Activated T-cell treated with anti-CD3 and anti-CD28 coated beads for 1 hour (primary cell): ENCODE measurements around the gene TRIM52.
A peak's percentile ranks its signal among the peaks of the same experiment; 100 is the strongest.
"Not testable (repeated sequence)": the region's sequence is repeated elsewhere in the genome, so short reads cannot be mapped to it uniquely, and the experiment has no call there.

Experiments used
- DNase-seq: peaks from one replicate; pipeline ENCODE4 v3.0.0-alpha.2; 2020; ENCODE audit warnings: low read depth

The TRIM52 gene

GRCh38 chr5:181212934-181213333 lies 48.0 kb downstream of the TRIM52 start:
- DNase-seq: no peak

- no peak for DNase-seq
These were observed 48.9 kb downstream of the TRIM52 start for GRCh38 chr5:181212080-181212479.

- DNase-seq: no peak
These were observed 49.7 kb downstream of the TRIM52 start for GRCh38 chr5:181211208-181211607.

- DNase-seq: not testable (repeated sequence)
These were observed 50.2 kb downstream of the TRIM52 start for GRCh38 chr5:181210698-181211097.

DNA sequence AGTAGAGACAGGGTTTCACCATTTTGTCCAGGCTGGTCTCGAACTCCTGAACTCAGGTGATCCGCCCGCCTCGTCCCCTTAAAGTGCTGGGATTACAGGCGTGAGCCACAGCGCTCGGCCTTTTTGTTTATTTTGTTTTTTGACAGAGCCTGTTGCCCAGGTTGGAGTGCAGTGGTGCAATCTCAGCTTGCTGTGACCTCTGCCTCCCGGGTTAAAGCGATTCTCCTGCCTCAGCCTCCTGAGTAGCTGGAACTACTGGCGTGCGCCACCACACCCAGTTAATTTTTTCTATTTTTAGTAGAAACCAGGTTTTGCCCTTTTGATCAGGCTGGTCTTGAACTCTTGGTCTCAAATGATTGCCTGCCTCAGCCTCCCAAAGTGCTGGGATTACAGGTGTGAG lies 50.8 kb downstream of the TRIM52 start:
- not testable (repeated sequence) for DNase-seq

DNA sequence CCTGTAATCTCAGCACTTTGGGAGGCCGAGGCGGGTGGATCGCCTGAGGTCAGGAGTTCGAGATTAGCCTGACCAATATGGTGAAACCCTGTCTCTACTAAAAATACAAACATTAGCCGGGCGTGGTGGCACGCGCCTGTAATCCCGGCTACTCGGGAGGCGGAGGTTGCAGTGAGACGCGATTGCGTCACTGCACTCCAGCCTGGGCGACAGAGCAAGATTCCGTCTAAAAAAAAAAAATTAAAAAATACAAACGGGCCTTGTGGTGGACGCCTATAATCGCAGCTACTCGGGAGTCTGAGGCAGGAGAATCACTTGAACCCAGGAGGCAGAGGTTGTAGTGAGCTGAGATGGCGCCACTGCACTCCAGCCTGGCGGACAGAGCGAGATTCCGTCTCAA lies 51.9 kb downstream of the TRIM52 start:
- DNase-seq: not testable (repeated sequence)

DNA sequence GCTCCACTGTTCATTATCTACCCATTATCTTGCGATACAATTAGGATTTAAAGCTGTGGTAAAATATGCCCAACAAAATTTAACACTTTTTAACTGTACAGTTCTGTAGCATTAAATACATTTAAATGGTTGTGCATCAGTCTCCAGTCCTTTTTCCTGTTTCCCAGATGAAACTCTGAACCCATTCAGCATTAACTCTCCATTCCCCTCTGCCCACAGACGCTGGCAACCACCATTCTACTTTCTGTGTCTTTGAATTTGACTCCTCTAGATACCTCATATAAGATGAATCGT lies 53.0 kb downstream of the TRIM52 start:
- DNase-seq: no peak

- peak; percentile 64 for DNase-seq
These were observed 53.6 kb downstream of the TRIM52 start for GRCh38 chr5:181207214-181207959.

DNA sequence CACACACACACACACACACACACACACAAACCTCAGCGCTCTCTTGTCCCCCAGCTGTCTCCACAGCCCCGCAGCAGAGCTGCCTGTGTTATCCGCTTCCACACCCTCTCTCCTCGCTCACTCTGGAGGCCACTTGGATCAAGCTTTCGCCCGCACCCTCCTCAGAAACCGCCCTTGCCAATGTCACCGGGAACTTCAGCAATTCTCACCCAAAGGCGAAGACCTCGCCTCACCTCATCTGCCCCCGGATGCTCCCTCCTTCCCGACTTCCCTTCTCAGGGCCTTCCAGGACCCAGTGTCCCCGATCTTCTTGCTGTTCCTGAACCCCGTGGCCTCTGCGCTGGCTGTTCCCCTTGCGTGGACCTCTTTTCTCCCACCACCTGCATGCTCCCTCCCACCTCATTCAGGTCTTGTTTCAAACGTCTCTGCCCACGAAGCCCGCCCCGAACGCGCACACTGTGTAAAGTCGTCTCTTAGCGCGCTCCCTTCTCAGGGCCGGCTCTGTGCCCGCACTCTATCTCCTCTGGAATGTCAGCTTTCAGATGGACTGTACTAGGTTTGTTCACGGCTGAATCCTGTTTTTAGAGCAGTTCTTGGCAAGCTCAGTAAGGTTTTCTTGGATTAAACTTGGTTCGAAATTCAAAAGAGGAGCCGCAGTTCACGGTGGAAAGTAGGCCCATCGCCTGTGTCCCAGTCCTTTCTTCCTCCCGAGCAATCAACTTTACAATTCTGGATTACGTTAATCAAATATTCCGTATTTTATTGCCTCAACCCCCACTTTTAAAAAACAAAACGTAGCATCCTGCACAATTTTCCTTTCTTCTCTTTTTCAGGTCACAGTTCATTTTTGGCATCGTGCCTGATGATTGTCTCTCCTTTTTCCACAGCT lies 54.9 kb downstream of the TRIM52 start:
- no peak for DNase-seq
